HG03469 (cell line): ENCODE data around the gene ZNF664.

Experiments
- ATAC-seq: cut with Tn5 transposase; IDR thresholded peaks from one replicate; pipeline ENCODE4 v1.9.1; 2021; ENCODE audit warnings: mild to moderate bottlenecking, moderate library complexity, moderate number of reproducible peaks; ENCODE audit not compliant: unreplicated experiment

The ZNF664 gene

GRCh38 chr12:124006846-124007713 is 34.1 kb downstream of the ZNF664 start:
- ATAC-seq, result no peak

- ATAC-seq, result no peak
Measured at GRCh38 chr12:124007826-124008570, 35.0 kb downstream of the ZNF664 start.

GRCh38 chr12:124008595-124008994 is 35.6 kb downstream of the ZNF664 start:
- no peak for ATAC-seq

GRCh38 chr12:124009781-124010180 is 36.8 kb downstream of the ZNF664 start:
- no peak for ATAC-seq

GRCh38 chr12:124010687-124011086 is 37.7 kb downstream of the ZNF664 start:
- ATAC-seq, result no peak

- no peak for ATAC-seq
Measured at GRCh38 chr12:124011435-124012115, 38.6 kb downstream of the ZNF664 start.

GRCh38 chr12:124013073-124013472 is 40.1 kb downstream of the ZNF664 start:
- ATAC-seq, result no peak

- ATAC-seq, result no peak
Measured at GRCh38 chr12:124015494-124016461, 42.8 kb downstream of the ZNF664 start.

- ATAC-seq, result no peak
Measured at GRCh38 chr12:124017064-124017463, 44.0 kb downstream of the ZNF664 start.

- ATAC-seq, result no peak
Measured at GRCh38 chr12:124018539-124018938, 45.5 kb downstream of the ZNF664 start.

- ATAC-seq, result no peak
Measured at GRCh38 chr12:124019115-124019514, 46.1 kb downstream of the ZNF664 start.

GRCh38 chr12:124020514-124020949 is 47.5 kb downstream of the ZNF664 start:
- ATAC-seq, result no peak

GRCh38 chr12:124021007-124021406 is 48.0 kb downstream of the ZNF664 start:
- no peak for ATAC-seq

- ATAC-seq, result no peak
Measured at GRCh38 chr12:124022161-124022560, 49.1 kb downstream of the ZNF664 start.

GRCh38 chr12:124024263-124024678 is 51.3 kb downstream of the ZNF664 start:
- ATAC-seq, result no peak

GRCh38 chr12:124024776-124025175 is 51.8 kb downstream of the ZNF664 start:
- no peak for ATAC-seq

GRCh38 chr12:124025661-124026060 is 52.6 kb downstream of the ZNF664 start:
- ATAC-seq, result no peak

- no peak for ATAC-seq
Measured at GRCh38 chr12:124026755-124027745, 54.0 kb downstream of the ZNF664 start.
